ENCODE results near the gene MYO18A.

MYO18A gene

DNA sequence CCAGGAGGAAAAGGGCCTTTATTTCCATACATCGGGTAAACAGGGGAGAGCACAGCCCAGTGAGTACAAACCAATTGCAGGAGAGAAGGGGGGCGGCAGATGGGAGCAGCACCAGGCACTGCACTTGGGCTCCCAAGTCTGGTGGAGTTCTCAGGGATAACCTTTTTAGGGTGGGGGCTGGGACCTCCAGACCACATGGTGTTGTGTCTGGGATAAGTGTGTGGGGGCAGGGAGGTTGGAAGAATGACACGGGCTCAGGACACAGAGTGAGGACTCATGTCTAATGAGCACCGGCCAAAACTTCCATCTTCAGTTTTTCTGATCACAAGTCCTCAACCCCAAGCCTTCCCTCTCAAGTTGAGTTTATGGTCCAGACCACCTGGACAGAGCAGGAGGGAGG, 106.7 kb downstream of the MYO18A start:
- Histone ChIP-seq H3K9me3 (ENCODE audit: control insufficient read depth in 1 of 2, low read length in 2 of 2) (no peaks in the 10 kb centered on the region), H3K36me3 (ENCODE audit: control insufficient read depth in 1 of 2, insufficient read depth in 2 of 2, low read length in 2 of 2) (peaks cover 5% of the 10 kb centered on the region in 2 donors), H3K27me3 (ENCODE audit: control insufficient read depth in 1 of 2, insufficient read depth in 2 of 2, low read length in 2 of 2) (no peaks in the 10 kb centered on the region), H3K27ac (ENCODE audit: low read depth, low read length) (no peak overlapping the region), H3K9ac (ENCODE audit: low read depth in 1 of 2, low read length in 2 of 2) (no peak overlapping the region), H3K4me3 (ENCODE audit: low read depth in 1 of 2, low read length in 2 of 2) (no peak overlapping the region), H3K4me1 (ENCODE audit: control insufficient read depth in 1 of 2, insufficient read depth in 2 of 2, low read length in 2 of 2) (peaks cover 4 to 6% of the 10 kb centered on the region in 2 donors)

DNA sequence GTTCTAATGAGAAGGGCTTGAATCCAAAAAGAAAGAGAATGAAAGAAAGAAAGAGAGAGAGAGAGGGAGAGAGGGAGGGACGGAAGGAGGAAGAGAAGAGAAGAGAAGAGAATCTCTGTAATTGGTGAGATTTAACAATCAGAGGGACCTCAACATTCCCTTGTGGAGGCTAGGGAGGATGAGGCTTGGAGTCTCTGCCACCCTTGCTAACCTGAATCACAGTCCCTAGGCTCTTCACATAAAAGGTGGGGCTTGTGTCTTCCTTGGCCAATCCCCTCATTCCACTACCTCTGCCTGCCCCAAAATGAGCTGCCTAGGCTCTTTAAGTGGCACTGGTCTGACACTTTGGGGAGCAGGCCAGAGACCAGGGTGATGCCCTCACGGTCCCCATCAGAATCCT, 107.2 kb downstream of the MYO18A start:
- Histone ChIP-seq H3K4me3 (ENCODE audit: low read depth in 1 of 2, low read length in 2 of 2) (no peak overlapping the region), H3K27ac (ENCODE audit: low read depth, low read length) (no peak overlapping the region), H3K27me3 (ENCODE audit: control insufficient read depth in 1 of 2, insufficient read depth in 2 of 2, low read length in 2 of 2) (no peaks in the 10 kb centered on the region), H3K4me1 (ENCODE audit: control insufficient read depth in 1 of 2, insufficient read depth in 2 of 2, low read length in 2 of 2) (peaks cover 4 to 6% of the 10 kb centered on the region in 2 donors), H3K36me3 (ENCODE audit: control insufficient read depth in 1 of 2, insufficient read depth in 2 of 2, low read length in 2 of 2) (peaks cover under 1 to 5% of the 10 kb centered on the region in 2 donors), H3K9me3 (ENCODE audit: control insufficient read depth in 1 of 2, low read length in 2 of 2) (no peaks in the 10 kb centered on the region), H3K9ac (ENCODE audit: low read depth in 1 of 2, low read length in 2 of 2) (no peak overlapping the region)

DNA sequence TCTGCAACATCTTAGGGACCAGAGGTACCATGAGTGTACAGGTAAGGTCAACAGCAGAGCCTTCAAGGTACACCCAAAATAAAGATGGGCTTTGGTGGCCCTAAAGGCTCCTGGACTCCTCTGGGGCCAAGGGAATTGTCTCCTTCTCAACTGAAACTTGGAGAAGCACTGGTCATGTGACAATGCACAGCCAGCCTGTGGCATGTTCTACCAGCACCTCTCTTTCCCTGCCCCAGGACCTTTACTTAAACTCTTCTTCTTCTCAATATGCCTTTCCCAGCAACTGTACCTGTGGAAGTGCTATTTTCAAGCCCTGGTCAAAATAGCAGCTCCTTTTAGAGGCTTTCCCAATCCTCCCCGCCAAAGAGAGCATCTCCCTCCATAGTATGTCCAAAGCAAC, 108.9 kb downstream of the MYO18A start:
- H3K9me3 ChIP-seq (ENCODE audit: control insufficient read depth in 1 of 2, low read length in 2 of 2), result no peaks in the 10 kb centered on the region
- H3K36me3 ChIP-seq (ENCODE audit: control insufficient read depth in 1 of 2, insufficient read depth in 2 of 2, low read length in 2 of 2), result peaks cover 0 to 5% of the 10 kb centered on the region in 2 donors
- H3K27me3 ChIP-seq (ENCODE audit: control insufficient read depth in 1 of 2, insufficient read depth in 2 of 2, low read length in 2 of 2), result peaks cover 0 to 3% of the 10 kb centered on the region in 2 donors
- H3K4me3 ChIP-seq (ENCODE audit: low read depth in 1 of 2, low read length in 2 of 2), result no peak overlapping the region
- H3K27ac ChIP-seq (ENCODE audit: low read depth, low read length), result no peak overlapping the region
- H3K9ac ChIP-seq (ENCODE audit: low read depth in 1 of 2, low read length in 2 of 2), result no peak overlapping the region
- peaks cover 4 to 6% of the 10 kb centered on the region in 2 donors for H3K4me1 ChIP-seq (ENCODE audit: control insufficient read depth in 1 of 2, insufficient read depth in 2 of 2, low read length in 2 of 2)

DNA sequence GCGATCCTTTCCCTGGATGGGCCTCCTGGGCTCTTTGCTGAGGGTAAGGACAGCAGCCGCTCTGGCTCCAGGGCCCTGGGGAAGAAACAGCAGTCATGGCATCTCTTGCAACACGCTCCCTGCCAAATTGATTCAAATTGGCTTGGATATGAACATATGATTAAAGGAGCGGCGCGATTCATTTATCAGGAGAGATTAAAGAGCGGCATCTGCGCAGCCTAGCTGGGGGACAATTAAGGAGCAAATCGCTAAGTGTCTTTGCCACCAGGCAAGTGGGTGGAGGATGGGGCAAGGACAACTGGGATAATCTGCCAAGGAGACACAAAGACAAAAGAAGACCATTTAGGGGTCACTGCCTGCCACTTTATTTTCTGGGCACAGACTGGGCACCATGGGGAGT, 109.4 kb downstream of the MYO18A start:
- H3K9me3 ChIP-seq (ENCODE audit: control insufficient read depth in 1 of 2, low read length in 2 of 2), result no peaks in the 10 kb centered on the region
- H3K36me3 ChIP-seq (ENCODE audit: control insufficient read depth in 1 of 2, insufficient read depth in 2 of 2, low read length in 2 of 2), result peaks cover 0 to 3% of the 10 kb centered on the region in 2 donors
- no peak overlapping the region for H3K4me3 ChIP-seq (ENCODE audit: low read depth in 1 of 2, low read length in 2 of 2)
- H3K27ac ChIP-seq (ENCODE audit: low read depth, low read length), result no peak overlapping the region
- peaks cover 4 to 6% of the 10 kb centered on the region in 2 donors for H3K4me1 ChIP-seq (ENCODE audit: control insufficient read depth in 1 of 2, insufficient read depth in 2 of 2, low read length in 2 of 2)
- H3K9ac ChIP-seq (ENCODE audit: low read depth in 1 of 2, low read length in 2 of 2), result no peak overlapping the region
- peaks cover 0 to 3% of the 10 kb centered on the region in 2 donors for H3K27me3 ChIP-seq (ENCODE audit: control insufficient read depth in 1 of 2, insufficient read depth in 2 of 2, low read length in 2 of 2)

DNA sequence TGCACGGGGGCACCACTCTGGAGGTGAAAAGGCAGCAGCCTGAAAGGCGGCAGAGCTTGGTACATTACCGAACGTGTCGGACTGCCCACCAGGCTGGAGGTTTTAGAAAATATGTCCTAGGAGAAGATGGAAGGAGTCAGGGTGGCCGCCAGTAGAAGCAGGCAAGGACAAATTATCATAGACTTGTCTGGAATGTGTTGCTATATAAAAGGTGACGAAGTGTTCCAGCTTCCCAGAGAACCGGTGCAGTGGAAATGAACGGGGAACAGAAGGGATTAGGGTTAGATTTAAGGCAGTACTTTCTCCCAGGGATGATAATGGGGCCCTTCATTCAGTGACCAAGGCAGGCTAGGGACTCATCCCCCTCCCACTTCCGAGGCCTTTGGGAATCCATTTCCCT, 109.9 kb downstream of the MYO18A start:
- no peaks in the 10 kb centered on the region for H3K36me3 ChIP-seq (ENCODE audit: control insufficient read depth in 1 of 2, insufficient read depth in 2 of 2, low read length in 2 of 2)
- H3K4me1 ChIP-seq (ENCODE audit: control insufficient read depth in 1 of 2, insufficient read depth in 2 of 2, low read length in 2 of 2), result peaks cover 4 to 6% of the 10 kb centered on the region in 2 donors
- no peaks in the 10 kb centered on the region for H3K9me3 ChIP-seq (ENCODE audit: control insufficient read depth in 1 of 2, low read length in 2 of 2)
- H3K9ac ChIP-seq (ENCODE audit: low read depth in 1 of 2, low read length in 2 of 2), result no peak overlapping the region
- H3K4me3 ChIP-seq (ENCODE audit: low read depth in 1 of 2, low read length in 2 of 2), result no peak overlapping the region
- peaks cover 0 to 3% of the 10 kb centered on the region in 2 donors for H3K27me3 ChIP-seq (ENCODE audit: control insufficient read depth in 1 of 2, insufficient read depth in 2 of 2, low read length in 2 of 2)
- no peak overlapping the region for H3K27ac ChIP-seq (ENCODE audit: low read depth, low read length)

DNA sequence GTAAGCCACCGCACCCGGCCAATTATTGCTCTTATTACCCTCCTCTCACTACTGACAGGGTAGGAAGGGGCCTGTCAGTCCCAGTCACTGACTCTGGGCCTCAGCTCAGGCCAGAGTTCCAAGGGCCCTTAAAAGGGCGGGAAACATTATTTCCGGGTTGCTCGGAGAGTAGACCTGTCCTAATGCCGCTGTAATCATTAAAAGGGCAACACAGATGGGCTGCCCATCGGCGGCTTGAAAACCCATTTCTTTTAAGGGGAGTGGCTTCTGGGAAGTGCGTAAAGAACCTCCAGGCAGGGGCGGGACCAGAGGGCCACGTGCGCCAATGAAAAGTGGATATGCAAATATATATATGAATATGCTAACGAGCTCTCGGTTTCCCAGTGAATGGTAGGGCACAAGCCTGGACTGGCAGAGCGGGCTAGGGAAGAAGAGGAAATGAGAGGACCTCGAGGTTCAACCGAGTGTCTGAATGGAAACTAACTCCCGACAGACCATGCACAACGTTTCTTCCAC, 110.6 kb downstream of the MYO18A start:
- no peak overlapping the region for H3K27ac ChIP-seq (ENCODE audit: low read depth, low read length)
- no peak overlapping the region for H3K9ac ChIP-seq (ENCODE audit: low read depth in 1 of 2, low read length in 2 of 2)

DNA sequence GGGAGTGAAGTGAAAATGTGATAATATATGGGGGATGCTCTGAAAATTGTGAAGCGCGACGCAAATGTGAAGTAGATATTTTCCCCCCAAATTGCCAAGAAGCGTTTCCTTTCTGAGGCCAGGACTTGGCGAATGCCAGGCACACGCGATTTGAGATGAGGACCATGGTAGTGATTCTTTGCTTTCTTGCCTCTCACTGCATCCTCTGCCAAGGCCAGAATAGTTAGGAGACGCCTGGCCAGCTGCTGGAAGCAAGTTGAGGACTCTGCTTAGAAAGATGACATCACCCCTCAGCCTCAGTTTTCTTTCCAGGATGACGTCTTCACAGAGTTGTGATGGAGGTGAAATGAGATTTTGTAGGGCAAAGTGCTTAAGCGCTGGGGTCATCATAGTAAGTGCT, 111.4 kb downstream of the MYO18A start:
- Histone ChIP-seq H3K9ac (ENCODE audit: low read depth in 1 of 2, low read length in 2 of 2) (no peak overlapping the region), H3K4me3 (ENCODE audit: low read depth in 1 of 2, low read length in 2 of 2) (no peak overlapping the region)

More for the DNA sequence above, 110.6 kb downstream of the MYO18A start:
- Histone ChIP-seq H3K27me3 (ENCODE audit: control insufficient read depth in 1 of 2, insufficient read depth in 2 of 2, low read length in 2 of 2) (peaks cover 0 to 3% of the 10 kb centered on the region in 2 donors), H3K4me1 (ENCODE audit: control insufficient read depth in 1 of 2, insufficient read depth in 2 of 2, low read length in 2 of 2) (peaks cover 4 to 6% of the 10 kb centered on the region in 2 donors), H3K4me3 (ENCODE audit: low read depth in 1 of 2, low read length in 2 of 2) (no peak overlapping the region), H3K36me3 (ENCODE audit: control insufficient read depth in 1 of 2, insufficient read depth in 2 of 2, low read length in 2 of 2) (no peaks in the 10 kb centered on the region), H3K9me3 (ENCODE audit: control insufficient read depth in 1 of 2, low read length in 2 of 2) (no peaks in the 10 kb centered on the region)

DNA sequence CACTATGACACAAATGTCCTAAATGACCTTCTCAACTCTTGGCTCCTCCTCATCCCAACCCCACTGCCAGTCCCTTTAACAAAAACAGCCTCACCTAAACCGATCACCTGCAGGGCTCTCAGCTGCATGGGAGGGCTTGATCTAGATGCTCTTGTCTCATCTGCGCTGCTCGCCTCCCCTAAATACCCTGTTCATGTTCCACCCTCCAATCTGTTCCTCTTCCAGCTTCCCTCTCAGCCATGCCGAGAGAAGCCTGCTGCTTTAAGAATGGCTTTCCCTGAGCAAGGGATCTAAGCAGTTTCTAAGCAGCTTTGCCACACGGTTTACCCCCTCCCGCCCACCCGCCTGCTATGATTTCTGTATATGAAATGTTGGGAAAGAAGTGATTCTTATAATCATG, 113.6 kb downstream of the MYO18A start:
- no peak overlapping the region for H3K27ac ChIP-seq (ENCODE audit: low read depth, low read length)
- H3K27me3 ChIP-seq (ENCODE audit: control insufficient read depth in 1 of 2, insufficient read depth in 2 of 2, low read length in 2 of 2), result peaks cover 0 to 3% of the 10 kb centered on the region in 2 donors
- peaks cover 4 to 6% of the 10 kb centered on the region in 2 donors for H3K4me1 ChIP-seq (ENCODE audit: control insufficient read depth in 1 of 2, insufficient read depth in 2 of 2, low read length in 2 of 2)
- no peaks in the 10 kb centered on the region for H3K9me3 ChIP-seq (ENCODE audit: control insufficient read depth in 1 of 2, low read length in 2 of 2)
- no peaks in the 10 kb centered on the region for H3K36me3 ChIP-seq (ENCODE audit: control insufficient read depth in 1 of 2, insufficient read depth in 2 of 2, low read length in 2 of 2)
- H3K9ac ChIP-seq (ENCODE audit: low read depth in 1 of 2, low read length in 2 of 2), result no peak overlapping the region
- no peak overlapping the region for H3K4me3 ChIP-seq (ENCODE audit: low read depth in 1 of 2, low read length in 2 of 2)

More for the DNA sequence above, 111.4 kb downstream of the MYO18A start:
- Histone ChIP-seq H3K4me1 (ENCODE audit: control insufficient read depth in 1 of 2, insufficient read depth in 2 of 2, low read length in 2 of 2) (peaks cover 4 to 6% of the 10 kb centered on the region in 2 donors), H3K9me3 (ENCODE audit: control insufficient read depth in 1 of 2, low read length in 2 of 2) (no peaks in the 10 kb centered on the region), H3K36me3 (ENCODE audit: control insufficient read depth in 1 of 2, insufficient read depth in 2 of 2, low read length in 2 of 2) (no peaks in the 10 kb centered on the region), H3K27ac (ENCODE audit: low read depth, low read length) (no peak overlapping the region), H3K27me3 (ENCODE audit: control insufficient read depth in 1 of 2, insufficient read depth in 2 of 2, low read length in 2 of 2) (peaks cover 0 to 3% of the 10 kb centered on the region in 2 donors)

DNA sequence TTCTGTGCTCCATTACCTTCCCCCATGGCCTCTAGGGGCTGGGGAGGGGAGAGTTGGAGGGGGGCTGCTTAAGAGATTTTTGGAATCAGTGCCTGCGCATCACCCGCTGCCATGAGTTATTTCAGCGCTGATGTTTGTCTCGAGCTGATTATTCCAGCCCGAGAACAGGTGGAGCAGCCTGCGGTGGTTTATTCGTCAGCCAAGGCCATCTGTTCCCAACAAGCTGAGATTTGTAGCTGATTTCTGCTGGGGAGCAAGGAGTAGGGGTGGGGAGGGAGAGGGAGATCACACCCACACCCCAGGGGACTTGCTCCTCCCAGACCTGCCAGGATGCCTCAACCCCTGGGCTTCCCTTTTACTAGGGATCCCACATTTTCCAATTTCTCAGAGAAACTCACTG, 114.2 kb downstream of the MYO18A start:
- Histone ChIP-seq H3K27ac (ENCODE audit: low read depth, low read length) (no peak overlapping the region), H3K9ac (ENCODE audit: low read depth in 1 of 2, low read length in 2 of 2) (no peak overlapping the region), H3K27me3 (ENCODE audit: control insufficient read depth in 1 of 2, insufficient read depth in 2 of 2, low read length in 2 of 2) (peaks cover 0 to 3% of the 10 kb centered on the region in 2 donors), H3K36me3 (ENCODE audit: control insufficient read depth in 1 of 2, insufficient read depth in 2 of 2, low read length in 2 of 2) (no peaks in the 10 kb centered on the region), H3K4me3 (ENCODE audit: low read depth in 1 of 2, low read length in 2 of 2) (no peak overlapping the region), H3K9me3 (ENCODE audit: control insufficient read depth in 1 of 2, low read length in 2 of 2) (no peaks in the 10 kb centered on the region), H3K4me1 (ENCODE audit: control insufficient read depth in 1 of 2, insufficient read depth in 2 of 2, low read length in 2 of 2) (peaks cover 4 to 6% of the 10 kb centered on the region in 2 donors)

DNA sequence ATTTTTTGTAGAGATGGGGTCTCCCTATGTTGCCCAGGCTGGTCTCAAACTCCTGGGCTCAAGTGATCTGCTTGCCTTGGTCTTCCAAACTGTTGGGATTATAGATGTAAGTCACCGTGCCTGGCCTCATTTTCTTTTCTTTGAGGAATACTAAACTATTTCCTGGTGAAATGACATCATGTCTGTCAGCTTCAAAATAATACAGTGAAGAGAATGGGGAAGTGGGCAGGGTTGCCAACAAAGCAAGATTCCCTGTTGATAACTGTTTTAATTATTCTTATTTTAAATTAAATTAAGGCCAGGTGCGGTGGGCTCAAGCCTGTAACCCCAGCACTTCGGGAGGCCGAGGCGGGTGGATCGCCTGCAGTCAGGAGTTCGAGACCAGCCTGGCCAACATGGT, 116.2 kb downstream of the MYO18A start:
- Histone ChIP-seq H3K9ac (ENCODE audit: low read depth in 1 of 2, low read length in 2 of 2) (no peak overlapping the region), H3K36me3 (ENCODE audit: control insufficient read depth in 1 of 2, insufficient read depth in 2 of 2, low read length in 2 of 2) (no peaks in the 10 kb centered on the region), H3K27ac (ENCODE audit: low read depth, low read length) (no peak overlapping the region), H3K4me3 (ENCODE audit: low read depth in 1 of 2, low read length in 2 of 2) (no peak overlapping the region), H3K4me1 (ENCODE audit: control insufficient read depth in 1 of 2, insufficient read depth in 2 of 2, low read length in 2 of 2) (no peaks in the 10 kb centered on the region), H3K27me3 (ENCODE audit: control insufficient read depth in 1 of 2, insufficient read depth in 2 of 2, low read length in 2 of 2) (peaks cover 0 to 3% of the 10 kb centered on the region in 2 donors), H3K9me3 (ENCODE audit: control insufficient read depth in 1 of 2, low read length in 2 of 2) (no peaks in the 10 kb centered on the region)
